Body of pancreas (tissue), 4 donors: Measurements from ENCODE around the gene SEC23IP. TPM values are rescaled to one million over a fixed set of nuclear protein-coding genes. Genes with fewer than 3 reads are reported as not detected.

Experiments
- ATAC-seq: fragments of 150-250 bp; one replicate; pipeline ENCODE4 v1.9.1; 2016
- DNase-seq, 4 donors: peaks; one replicate each; pipeline ENCODE4 v3.0.0-alpha.2; 2019
- H3K27ac ChIP-seq, 4 donors: fragments of 200-600 bp; sonication (generic); 1 replicate in 3 of 4; 2 replicates in 1 of 4; pipeline versions ENCODE4 v1.5.1 to v1.6.1; 2016 to 2019; ENCODE audit warnings: mild to moderate bottlenecking in 1 of 4, mixed read lengths in 1 of 4, moderate library complexity in 1 of 4
- H3K27me3 ChIP-seq, 2 donors: fragments of 200-600 bp; sonication (generic); one replicate each; pipeline ENCODE4 v1.6.0; 2016; ENCODE audit warnings: mild to moderate bottlenecking in 1 of 2
- H3K36me3 ChIP-seq, 2 donors: fragments of 200-600 bp; sonication (generic); replicated peaks in 1 of 2; 2 replicates each; pipeline ENCODE4 v1.5.1; 2016; ENCODE audit warnings: low read depth in 2 of 2; ENCODE audit not compliant: insufficient read depth in 1 of 2
- H3K4me1 ChIP-seq: fragments of 200-600 bp; sonication (generic); one replicate; pipeline ENCODE4 v1.6.0; 2016
- H3K4me3 ChIP-seq, 2 donors: fragments of 200-600 bp; sonication (generic); 1 replicate in 1 of 2; 2 replicates in 1 of 2; pipeline ENCODE4 v1.5.1; 2016 to 2019
- H3K9me3 ChIP-seq, 3 donors: fragments of 200-600 bp; sonication (generic); 1 replicate in 2 of 3; 2 replicates in 1 of 3; pipeline ENCODE4 v1.5.1; 2016
- CTCF ChIP-seq, 7 experiments: fragments of 450-650 bp in 4 of 7; fragments of 200-600 bp in 3 of 7; sonication (generic) in 3 of 7; IDR thresholded peaks; one replicate each; pipeline ENCODE4 v1.5.1; 2016 to 2019; ENCODE audit warnings: antibody characterized with exemption in 7 of 7
- POLR2A ChIP-seq, 3 donors: fragments of 450-650 bp; IDR thresholded peaks; one replicate each; pipeline ENCODE4 v1.6.1; 2016; ENCODE audit warnings: antibody characterized with exemption in 3 of 3, mild to moderate bottlenecking in 2 of 3
- WGBS, 2 donors: methylation state at CpG; one replicate each; pipeline ENCODE4 v1.1.5; 2017; 5-methylcytosine and 5-hydroxymethylcytosine counted together
- intact Hi-C: fragments of 100-400 bp; cut with DNase I; formaldehyde crosslinking; loops from one replicate; pipeline ENCODE4 v1.15.1; 2023
- total RNA-seq, 2 donors: library from RNA; depleted of rRNA; stranded (reverse); fragments of >200 nt; gene quantifications; one replicate each; pipeline ENCODE4 v1.1.0, GENCODE V29; 2016

The SEC23IP gene
- total RNA-seq, 2 donors from 2014 or later = 10.1 to 24.1 TPM

- Histone ChIP-seq H3K4me1 (no peaks in the 10 kb centered on the region), H3K4me3 (no peak overlapping the region), H3K9me3 (no peaks in the 10 kb centered on the region), H3K27ac (no peak overlapping the region), H3K27me3 (no peaks in the 10 kb centered on the region), H3K36me3 (peaks cover 17 to 33% of the 10 kb centered on the region in 2 donors)
- DNase-seq = no peak
- intact Hi-C loops = no loop called here
- TF ChIP-seq POLR2A (IDR thresholded peaks at IDR 0.05) (no peak), CTCF (IDR thresholded peaks at IDR 0.05) (peak in 1 of 7 experiments; percentile 7)
- ATAC-seq = no peak
- 70 to 81% methylated on average over 3 of the region's 3 CpGs for WGBS, 2 donors
Measured at GRCh38 chr10:119917777-119918176, 25.2 kb downstream of the SEC23IP start.

DNA sequence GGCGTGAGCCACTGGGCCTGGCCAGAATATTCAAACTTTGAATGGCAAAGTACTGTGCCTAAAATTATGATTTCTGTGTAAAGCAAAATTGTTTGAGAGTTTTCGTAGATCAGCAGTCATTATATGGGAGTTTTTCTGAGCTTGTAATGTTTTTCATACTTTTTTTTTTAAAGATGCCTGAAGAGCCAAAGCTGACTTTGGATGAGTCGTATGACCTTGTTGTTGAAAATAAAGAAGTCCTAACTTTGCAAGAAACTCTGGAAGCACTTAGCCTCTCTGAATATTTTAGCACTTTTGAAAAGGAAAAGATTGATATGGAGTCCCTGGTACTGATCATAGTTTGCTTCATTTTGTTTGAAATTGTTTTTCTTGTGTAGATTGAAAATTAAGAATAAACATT is 26.7 kb downstream of the SEC23IP start:
- Histone ChIP-seq H3K9me3 (no peaks in the 10 kb centered on the region), H3K27me3 (no peaks in the 10 kb centered on the region), H3K4me1 (no peaks in the 10 kb centered on the region), H3K36me3 (peaks cover 11 to 28% of the 10 kb centered on the region in 2 donors), H3K4me3 (no peak overlapping the region), H3K27ac (no peak overlapping the region)
- intact Hi-C loops = no loop called here
- DNase-seq = no peak
- TF ChIP-seq POLR2A (IDR thresholded peaks at IDR 0.05) (no peak), CTCF (IDR thresholded peaks at IDR 0.05) (no peak)
- no peak for ATAC-seq
- 88 to 96% methylated on average over 3 of the region's 3 CpGs for WGBS, 2 donors

GRCh38 chr10:119919826-119920225 is 27.3 kb downstream of the SEC23IP start:
- intact Hi-C loops = no loop called here
- H3K4me3 ChIP-seq = no peak overlapping the region
- H3K27me3 ChIP-seq = no peaks in the 10 kb centered on the region
- TF ChIP-seq POLR2A (IDR thresholded peaks at IDR 0.05) = no peak
- TF ChIP-seq CTCF (IDR thresholded peaks at IDR 0.05) = no peak
- H3K9me3 ChIP-seq = no peaks in the 10 kb centered on the region
- no peaks in the 10 kb centered on the region for H3K4me1 ChIP-seq
- ATAC-seq (no peak), DNase-seq (no peak)
- H3K27ac ChIP-seq = no peak overlapping the region
- peaks cover 11 to 28% of the 10 kb centered on the region in 2 donors for H3K36me3 ChIP-seq
- WGBS, 2 donors = 67 to 89% methylated on average over 1 of the region's 1 CpG

DNA sequence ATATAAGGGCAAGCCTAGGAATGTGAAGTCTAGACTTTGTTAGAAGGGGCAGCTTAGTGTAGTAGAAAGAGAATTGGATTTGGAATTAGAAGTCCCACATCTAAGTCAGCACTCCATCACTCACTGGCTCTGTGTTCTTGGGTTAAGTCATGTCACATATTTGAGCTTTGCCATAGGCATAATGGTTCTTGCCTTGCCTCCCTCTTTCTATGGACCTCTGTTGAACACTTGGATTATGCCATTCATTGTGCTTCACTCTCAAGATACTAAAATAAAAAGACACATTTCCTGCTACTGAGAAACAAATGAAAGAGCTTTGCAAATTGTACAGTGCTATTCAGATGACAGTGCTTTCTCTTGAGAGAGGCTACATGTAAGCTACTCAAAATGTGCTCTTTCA is 35.9 kb downstream of the SEC23IP start:
- Histone ChIP-seq H3K27ac (no peak overlapping the region), H3K36me3 (peaks cover 0 to 23% of the 10 kb centered on the region in 2 donors), H3K4me3 (no peak overlapping the region), H3K27me3 (no peaks in the 10 kb centered on the region), H3K9me3 (no peaks in the 10 kb centered on the region), H3K4me1 (no peaks in the 10 kb centered on the region)
- TF ChIP-seq CTCF (IDR thresholded peaks at IDR 0.05) (no peak), POLR2A (IDR thresholded peaks at IDR 0.05) (no peak)
- ATAC-seq = no peak
- DNase-seq = no peak
- intact Hi-C loops = no loop called here

GRCh38 chr10:119931871-119932270 is 39.3 kb downstream of the SEC23IP start:
- peaks cover 0 to 24% of the 10 kb centered on the region in 2 donors for H3K36me3 ChIP-seq
- no peak overlapping the region for H3K27ac ChIP-seq
- H3K4me3 ChIP-seq = no peak overlapping the region
- WGBS, 2 donors = 73 to 84% methylated on average over 4 of the region's 4 CpGs
- no peak for DNase-seq
- TF ChIP-seq CTCF (IDR thresholded peaks at IDR 0.05) (no peak), POLR2A (IDR thresholded peaks at IDR 0.05) (no peak)
- ATAC-seq = no peak
- no peaks in the 10 kb centered on the region for H3K4me1 ChIP-seq
- intact Hi-C loops = no loop called here
- no peaks in the 10 kb centered on the region for H3K9me3 ChIP-seq
- H3K27me3 ChIP-seq = no peaks in the 10 kb centered on the region
